GM21390 (cell line): ENCODE results near the gene ACTR1A.
"Not testable (repeated sequence)": the region's sequence is repeated elsewhere in the genome, so short reads cannot be mapped to it uniquely, and the experiment has no call there.

Experiments
- ATAC-seq: cut with Tn5 transposase; IDR thresholded peaks from one replicate; pipeline ENCODE4 v1.9.1; 2021; ENCODE audit not compliant: unreplicated experiment

ACTR1A gene

DNA sequence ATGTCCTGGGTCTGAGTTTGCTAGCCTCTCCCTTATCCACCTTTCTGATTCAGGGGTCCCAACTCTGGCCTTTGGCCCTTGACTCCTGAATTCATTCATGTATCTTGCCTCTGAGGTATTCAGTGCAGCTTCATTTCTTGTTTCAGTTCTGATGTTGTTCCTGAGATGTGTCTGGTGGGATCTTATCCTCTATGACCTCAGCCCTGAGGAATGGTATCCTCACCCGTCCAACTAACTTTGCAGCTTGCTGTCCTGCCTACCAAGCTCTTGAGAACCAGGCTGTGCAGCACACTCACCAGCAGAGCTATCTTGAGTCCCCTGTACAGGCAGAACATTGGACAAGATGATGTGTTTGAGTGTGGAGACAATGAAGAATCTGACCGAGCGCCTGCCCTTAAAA lies 15.0 kb upstream of the ACTR1A start:
- ATAC-seq, result no peak

DNA sequence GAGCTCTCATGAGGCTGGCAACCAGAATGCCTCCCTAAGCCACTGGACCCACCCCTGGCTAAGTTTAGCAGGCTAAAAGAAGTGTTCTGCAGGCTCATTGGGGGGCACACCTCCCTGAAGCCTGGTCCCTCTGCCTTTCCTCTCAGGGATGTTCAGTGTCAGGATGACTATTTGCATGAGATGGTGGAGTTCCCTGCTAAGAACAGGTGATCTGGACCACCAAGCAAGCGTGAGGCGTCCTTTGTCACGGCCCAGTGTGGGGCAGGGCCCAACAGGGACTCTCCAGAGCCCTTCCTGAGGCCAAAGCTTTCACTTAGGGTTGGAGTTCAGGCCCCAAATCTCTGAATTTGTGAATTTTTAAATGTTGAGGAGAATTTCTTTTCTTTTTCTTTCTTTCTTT lies 13.2 kb upstream of the ACTR1A start:
- no peak for ATAC-seq

DNA sequence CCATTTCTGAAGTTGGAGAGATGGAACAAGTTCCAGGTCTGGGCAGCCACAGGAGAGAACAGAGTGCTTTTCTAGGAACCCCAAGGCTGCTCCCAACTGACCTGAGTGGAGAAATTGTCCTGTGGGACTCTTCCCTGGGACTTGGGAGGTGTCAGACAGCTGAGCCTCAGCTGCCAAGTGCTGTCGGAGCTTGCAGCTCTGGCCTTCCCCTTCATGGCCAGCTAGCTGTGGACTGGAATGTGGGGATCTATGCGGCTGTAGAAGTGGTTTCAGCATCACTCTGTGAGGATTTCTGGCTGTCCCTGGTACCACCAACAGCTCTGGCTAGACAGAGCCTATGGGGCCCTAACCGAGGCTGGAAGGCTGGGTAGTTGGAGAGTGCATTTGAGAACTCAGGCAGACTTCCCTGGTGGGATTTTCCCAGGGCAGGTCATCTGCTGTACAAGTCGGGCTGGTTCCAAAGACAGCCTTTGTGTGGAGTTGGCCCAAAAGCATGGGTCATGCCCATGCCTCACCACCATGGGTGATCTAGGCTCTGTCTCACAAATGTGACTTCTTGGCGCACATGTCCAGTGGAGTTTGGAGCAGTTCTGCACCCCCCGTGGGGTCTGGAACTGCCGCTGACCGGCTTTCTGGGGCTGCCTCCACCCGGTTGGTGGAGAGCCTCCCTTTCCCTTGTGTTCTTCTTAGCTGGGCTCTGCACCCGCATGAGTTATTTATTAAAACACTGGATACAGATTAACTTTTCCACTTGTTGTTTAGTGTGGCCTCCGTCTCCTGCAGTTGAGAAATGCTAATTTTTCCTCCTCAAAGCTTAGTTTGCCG lies 12.2 kb upstream of the ACTR1A start:
- no peak for ATAC-seq

- peak; percentile 84 for ATAC-seq
Measured at GRCh38 chr10:102511583-102512274, 9.2 kb upstream of the ACTR1A start.

DNA sequence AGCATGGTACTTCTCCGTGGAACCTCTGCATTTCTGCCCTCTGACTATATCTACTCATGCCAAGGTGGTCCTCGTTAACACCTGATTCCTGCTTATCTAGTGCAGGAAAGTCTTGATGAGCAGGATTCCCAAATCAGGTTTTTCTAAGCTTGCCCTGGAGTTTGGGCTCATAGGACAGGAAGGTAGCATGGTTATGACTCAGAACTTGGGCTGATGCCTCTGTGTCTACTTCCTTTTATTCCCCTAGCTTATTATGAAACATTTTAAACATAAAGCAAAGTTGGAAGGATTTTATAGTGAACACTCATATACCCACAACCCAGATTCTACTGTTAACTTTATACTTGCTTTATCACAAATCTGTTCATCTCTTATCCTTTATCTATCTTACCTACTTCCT lies 6.9 kb upstream of the ACTR1A start:
- no peak for ATAC-seq

DNA sequence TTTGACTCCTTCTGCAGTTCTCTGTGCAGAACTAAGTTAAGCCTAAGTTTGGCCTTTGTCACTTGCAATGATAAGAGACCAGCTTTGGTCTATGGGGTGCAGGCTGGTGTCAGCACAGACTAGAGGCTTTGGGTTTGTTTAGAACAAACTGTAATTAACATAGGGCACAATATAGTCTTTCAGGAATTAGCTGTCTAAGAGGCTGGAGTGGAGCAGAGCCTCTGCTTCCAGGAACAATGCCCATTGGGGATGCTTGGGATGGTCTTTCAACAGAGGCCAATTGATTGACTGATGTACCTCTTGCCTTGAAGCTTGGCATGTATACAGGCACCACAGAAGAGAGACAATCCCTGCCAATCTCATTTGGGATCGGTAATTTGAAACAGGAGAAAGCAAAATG lies 6.0 kb upstream of the ACTR1A start:
- no peak for ATAC-seq

GRCh38 chr10:102507521-102507920 lies 5.0 kb upstream of the ACTR1A start:
- no peak for ATAC-seq

- no peak for ATAC-seq
Measured at GRCh38 chr10:102505462-102506115, 3.1 kb upstream of the ACTR1A start.

DNA sequence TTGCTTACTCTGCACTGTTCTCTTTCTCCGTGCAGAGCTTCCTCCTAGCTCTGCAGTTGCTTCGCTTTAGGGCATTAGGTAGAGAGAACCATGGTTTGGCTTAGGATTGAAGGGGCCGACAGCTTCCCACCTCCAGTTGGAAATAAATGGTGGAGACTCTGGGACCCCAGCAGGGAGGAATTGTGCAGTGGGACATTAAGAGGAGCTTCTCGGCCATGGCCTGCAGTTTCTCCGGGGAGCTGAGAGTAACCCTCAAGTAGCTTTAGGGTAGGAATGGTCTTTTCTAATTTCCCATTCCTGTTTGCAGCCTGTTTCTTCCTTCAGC lies 2.4 kb upstream of the ACTR1A start:
- no peak for ATAC-seq

DNA sequence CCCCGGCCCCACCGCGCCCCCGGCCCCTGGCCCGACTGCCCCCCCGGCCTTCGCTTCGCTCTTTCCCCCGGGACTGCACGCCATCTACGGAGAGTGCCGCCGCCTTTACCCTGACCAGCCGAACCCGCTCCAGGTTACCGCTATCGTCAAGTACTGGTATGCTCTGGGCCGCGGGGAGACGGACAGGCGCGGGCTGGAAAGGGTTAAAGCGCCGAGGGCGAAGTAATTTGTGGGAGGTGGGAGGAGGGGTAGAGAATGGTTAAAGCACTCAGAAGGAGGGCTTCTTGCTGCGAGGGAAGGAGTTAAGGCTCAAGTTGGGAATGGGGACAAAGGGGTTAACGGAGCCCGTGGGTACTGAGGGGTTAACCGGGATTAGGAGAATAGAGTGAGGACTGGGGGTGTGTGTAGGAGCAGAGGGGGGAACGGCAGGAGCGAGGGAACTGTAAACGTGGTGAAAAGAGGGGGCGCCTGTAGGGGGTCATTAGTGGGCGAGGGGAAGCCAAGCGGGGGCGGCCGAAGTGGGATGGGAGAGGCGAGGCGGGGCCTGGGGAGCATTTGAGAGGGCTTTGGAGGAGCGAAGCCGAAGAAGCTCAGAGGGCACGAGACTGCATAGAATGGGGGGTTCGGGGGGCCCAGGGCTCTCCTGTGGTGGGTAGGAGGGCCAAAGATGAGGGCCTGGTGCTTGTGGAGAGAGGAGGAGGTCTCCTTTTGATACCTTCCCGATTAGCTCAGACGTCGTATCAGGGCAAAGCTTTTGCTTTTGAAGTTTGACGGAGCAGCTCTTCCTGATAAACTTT lies 1.9 kb upstream of the ACTR1A start:
- ATAC-seq, result no peak

DNA sequence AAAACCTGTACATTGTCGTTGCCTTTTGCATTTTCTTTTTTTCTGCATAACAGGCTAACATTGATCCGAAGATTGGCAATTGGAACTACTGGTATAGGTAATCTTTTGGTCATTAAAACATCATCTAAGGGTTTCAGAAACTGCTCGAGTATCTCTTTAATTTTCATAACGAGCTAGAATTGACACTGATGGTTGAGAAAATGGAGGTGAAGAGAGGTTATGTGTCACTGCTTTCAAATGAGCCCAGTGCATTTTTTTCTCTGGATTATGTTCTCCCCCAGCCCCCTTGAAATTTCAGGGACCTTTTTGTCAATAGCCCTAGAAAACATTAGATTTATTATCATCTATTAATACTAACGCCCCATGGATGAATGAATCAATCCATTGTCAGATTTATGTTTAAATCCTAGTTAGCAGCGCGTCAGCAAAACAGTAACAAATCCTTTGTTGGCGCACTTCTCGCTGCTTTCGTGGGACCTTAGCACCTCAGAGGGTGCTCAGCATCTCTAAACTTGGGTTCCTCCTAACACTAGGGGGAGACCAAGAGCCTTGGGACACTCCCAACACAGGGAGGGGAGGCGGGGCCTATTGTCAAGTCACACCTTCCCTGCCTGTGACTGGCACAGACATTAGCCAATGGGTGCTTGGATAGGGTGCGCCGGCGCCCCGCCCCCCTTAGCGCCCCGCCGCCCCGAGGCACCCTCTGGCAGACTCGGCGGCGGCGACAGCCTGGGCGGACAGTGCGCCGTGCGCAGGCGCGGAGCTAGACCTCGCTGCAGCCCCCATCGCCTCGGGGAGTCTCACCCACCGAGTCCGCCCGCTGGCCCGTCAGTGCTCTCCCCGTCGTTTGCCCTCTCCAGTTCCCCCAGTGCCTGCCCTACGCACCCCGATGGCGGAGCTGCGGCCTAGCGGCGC lies 1.0 kb upstream of the ACTR1A start, which contains the start of gene SUFU:
SUFU (plus strand) TSS at position 709 of the 915 bp plus-strand sequence; CDS start at position 890, 181 bp downstream.
- ATAC-seq, result peak; percentile 65

DNA sequence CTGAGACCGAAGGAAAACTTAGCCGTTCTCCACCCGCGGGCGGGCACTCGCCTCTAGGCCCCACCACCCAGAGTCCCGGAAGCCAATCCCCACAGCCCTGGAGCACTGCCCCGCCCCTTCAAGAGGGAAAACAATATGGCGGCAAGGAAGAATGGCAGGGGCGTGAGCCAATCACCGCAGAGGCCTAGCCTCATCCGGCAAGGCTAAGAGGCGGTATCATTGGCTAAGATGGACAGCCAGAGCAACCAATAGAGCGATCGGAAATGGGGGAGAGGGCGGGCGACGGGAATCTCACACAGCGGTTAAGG lies 529 bp downstream of the ACTR1A start:
- ATAC-seq, result peak; percentile 68

- ATAC-seq, result no peak
Measured at GRCh38 chr10:102501201-102502028, 1.1 kb downstream of the ACTR1A start.

- not testable (repeated sequence) for ATAC-seq
Measured at GRCh38 chr10:102500686-102501085, 1.8 kb downstream of the ACTR1A start.

- no peak for ATAC-seq
Measured at GRCh38 chr10:102499356-102499755, 3.2 kb downstream of the ACTR1A start.

- ATAC-seq, result no peak
Measured at GRCh38 chr10:102497545-102497944, 5.0 kb downstream of the ACTR1A start.

DNA sequence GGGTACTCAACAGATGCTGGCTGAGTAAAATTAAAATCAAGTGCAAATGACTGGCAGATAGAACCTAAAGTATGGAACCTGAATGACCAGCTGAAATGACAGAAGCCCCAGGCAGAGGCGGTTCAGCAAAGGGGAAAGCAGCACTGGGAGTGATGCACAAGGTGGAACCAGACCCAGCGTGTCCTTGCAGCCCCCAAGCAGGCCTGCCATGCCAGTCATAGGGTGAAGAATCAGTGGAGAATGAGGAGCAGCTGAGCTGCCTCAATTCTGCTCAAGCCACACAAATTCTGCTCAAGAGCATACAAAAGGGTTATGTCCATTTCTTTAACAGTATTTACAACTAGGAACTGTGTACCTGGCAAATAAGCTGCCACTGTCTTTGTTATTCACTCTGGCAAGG lies 8.7 kb downstream of the ACTR1A start:
- no peak for ATAC-seq

DNA sequence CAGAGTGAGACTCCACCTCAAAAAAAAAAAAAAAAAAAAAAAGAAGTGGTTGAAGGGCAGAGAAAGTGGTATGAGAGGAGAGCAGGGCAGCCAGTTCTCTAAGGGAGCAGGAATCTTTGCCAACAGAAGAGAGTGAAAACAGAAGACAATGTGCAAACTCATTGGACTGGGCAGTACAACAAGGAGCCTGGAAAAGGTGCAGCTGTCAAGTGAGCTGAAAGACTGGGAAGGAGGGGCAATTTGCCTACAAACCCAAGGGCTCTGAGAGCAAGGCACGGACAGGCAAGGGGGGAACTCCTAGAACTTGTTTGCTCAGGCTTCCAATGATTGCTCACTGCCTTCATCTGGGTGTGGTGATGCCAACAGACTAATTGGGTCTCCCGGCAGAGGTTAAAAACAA lies 9.5 kb downstream of the ACTR1A start:
- no peak for ATAC-seq

GRCh38 chr10:102492344-102492939 lies 10.1 kb downstream of the ACTR1A start:
- no peak for ATAC-seq
